Bone marrow (tissue), 2 donors: ENCODE data around the gene AIFM3.

Experiments
- DNase-seq, 2 donors: peaks; one replicate each; lab custom pipeline; 2025; lab: John Stamatoyannopoulos, UW

Gene AIFM3

DNA sequence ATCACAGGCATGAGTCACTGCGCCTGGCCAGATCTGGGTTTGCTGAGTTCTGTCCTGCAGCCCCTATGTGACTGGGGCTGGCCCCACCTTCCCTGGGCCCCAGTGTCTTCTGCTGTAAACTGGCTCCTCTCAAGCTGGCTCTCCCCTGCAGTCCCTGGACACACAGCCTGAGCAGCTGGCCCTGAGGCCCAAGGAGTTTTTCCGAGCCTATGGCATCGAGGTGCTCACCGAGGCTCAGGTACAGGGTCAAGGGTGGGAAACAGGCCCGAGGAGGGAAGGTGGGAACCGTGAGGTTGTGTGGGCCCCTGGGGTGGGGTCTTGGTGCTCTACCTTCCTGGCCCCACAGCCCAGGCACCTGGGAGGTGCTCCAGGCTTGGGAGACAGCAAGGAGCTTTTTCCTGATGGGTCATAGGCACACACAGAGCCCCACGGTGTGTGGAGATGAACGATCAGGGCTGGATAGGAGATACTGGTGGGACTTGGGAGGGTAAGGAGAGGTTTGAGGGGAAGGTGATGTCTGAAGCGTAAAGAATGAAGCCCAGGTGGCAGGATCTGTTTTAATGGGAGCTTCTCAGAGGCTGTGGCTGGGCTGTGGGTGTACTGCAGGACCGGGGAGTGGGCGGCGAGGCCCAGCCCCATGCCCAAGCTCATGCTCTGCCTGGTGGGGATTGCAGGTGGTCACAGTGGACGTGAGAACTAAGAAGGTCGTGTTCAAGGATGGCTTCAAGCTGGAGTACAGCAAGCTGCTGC lies 8.7 kb downstream of the AIFM3 start:
- no peak for DNase-seq

DNA sequence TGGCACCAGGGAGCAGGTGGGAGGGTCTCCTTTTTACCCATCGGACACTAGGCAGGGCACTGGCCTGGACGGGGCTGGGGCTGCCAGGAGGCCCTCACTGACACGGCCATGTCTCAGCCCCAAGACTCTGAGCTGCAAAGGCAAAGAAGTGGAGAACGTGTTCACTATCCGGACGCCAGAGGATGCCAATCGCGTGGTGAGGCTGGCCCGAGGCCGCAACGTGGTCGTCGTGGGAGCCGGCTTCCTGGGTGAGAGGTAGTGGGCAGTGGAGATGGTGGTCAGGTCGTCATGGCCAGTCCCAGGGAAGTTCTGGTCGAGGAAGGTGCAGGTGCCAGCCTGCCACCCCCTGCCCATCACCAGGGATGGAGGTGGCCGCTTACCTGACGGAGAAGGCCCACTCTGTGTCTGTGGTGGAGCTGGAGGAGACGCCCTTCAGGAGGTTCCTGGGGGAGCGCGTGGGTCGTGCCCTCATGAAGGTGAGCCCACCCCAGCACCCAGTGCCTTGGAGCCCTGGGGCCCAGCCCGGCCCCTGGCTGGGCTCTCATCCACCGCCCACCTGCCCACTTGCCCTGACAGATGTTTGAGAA lies 9.3 kb downstream of the AIFM3 start:
- DNase-seq = no peak

DNA sequence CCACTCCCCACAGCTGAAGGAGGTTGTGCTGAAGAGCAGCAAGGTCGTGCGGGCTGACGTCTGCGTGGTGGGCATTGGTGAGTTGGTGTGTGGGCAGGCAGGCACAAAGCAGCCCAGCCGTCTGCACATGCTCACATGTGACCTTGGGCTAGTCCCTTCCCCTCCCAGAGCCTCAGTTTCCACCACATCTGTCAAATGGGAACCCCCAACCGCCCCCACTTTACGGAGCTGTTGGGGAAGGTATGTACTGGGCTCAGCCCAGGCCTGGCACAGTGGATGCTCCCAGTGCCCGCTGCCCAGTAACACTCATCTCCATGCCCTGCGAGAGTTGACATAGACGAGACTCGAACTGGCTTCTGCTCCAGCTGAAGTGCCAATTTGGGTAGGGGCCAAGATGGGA lies 10.0 kb downstream of the AIFM3 start:
- DNase-seq = no peak

DNA sequence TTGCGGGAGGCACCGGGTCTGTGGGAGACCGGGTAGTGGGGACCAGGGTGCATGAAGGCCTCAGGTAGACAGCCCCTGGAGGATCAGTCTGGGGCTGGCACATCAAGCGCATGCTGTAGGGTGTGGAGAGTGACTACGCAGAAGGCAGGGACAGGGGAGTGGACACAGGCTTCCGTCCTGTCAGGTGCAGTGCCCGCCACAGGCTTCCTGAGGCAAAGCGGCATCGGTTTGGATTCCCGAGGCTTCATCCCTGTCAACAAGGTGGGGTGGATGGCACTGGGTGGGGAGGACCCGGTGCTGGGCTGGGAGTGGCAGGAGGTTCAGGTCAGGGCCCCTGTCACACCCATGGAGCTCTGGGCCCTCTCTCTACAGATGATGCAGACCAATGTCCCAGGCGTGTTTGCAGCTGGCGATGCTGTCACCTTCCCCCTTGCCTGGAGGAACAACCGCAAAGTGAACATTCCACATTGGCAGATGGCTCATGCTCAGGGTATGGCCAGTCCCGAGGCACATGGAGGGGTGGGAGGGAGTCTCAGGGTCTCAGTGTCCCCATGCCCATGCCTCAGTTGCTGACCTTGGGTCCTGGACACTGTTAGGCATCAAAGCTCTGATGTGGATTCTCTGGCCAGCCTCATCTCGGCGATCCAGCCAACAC lies 10.6 kb downstream of the AIFM3 start:
- DNase-seq = no peak

DNA sequence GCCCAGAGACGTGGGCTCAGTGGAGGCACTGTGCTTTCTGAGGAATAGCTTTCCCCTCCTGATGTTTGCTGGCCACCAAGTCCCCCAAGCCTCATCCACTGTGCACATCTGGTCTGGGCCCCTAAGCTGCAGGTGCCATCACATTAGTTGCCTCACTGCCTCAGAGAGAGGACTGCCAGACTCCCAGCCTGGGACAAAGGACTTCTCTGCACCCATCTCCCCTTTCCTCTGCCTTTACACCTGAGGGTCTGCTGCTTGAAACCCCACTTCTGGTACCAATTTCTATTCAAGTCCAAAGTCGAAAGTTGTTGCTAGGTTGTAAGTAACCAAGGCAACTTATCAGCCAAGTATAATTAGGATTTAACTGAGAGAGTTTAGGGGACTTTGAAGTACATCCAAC lies 11.4 kb downstream of the AIFM3 start:
- DNase-seq = no peak

DNA sequence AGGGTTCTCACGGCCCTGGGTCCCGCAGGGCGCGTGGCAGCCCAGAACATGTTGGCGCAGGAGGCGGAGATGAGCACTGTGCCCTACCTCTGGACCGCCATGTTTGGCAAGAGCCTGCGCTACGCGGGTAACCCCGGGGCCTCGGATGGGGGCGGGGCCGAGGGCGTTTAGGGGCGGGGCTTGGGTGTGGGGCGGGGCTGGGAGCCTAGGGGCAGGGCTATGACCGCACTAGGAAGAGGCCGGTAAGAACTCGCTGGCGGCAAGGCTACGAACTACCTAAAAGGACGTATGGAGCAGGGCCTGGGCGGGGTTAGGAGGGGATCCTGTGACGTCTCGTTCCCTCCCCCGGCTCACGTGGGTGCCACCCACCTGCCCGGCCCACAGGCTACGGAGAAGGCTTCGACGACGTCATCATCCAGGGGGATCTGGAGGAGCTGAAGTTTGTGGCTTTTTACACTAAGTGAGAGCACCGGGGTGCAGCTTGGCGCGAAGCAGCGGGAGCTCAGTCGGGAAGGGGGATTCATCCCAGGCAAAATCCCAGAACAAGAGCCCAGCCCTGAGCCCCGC lies 12.3 kb downstream of the AIFM3 start:
- DNase-seq = no peak

DNA sequence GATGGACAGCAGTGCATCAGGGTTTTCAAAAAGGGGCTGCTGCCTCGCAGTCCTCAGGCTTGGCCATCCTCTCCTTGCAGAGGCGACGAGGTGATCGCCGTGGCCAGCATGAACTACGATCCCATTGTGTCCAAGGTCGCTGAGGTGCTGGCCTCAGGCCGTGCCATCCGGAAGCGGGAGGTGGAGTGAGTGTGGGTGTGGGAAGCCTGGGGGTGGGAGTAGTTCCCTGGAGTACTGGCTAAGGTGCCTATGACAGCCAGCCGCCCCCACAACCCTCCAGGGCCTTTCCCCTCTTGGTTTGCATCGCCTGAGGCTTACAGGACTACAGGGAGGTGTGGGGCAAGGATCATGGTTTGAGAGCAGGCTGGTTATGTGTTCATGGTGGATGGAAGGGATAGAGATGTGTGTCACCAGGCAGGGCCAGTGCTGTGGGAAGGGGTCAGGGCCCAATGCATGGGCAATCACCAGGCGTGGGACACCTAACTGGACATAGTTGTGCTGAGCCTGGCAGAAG lies 12.9 kb downstream of the AIFM3 start:
- no peak for DNase-seq

DNA sequence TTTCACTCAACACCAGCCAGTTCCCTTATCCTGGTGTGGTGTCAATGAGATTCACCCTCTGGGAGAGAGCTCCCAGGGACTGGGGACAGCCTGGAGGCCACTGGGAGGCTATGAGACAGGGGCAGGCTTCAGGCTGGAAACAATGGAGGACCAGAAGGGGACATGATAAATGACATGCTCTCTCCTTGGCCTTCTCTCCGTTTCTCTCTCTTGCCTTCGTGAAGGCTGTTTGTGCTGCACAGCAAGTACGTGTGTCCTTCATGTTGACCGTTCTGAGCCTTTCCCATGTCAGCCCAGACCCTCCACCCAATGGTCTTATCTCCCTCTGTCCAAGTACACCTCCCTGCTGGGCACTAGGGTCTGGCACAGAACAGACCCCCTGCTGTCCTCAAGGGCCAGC lies 13.5 kb downstream of the AIFM3 start:
- no peak for DNase-seq

DNA sequence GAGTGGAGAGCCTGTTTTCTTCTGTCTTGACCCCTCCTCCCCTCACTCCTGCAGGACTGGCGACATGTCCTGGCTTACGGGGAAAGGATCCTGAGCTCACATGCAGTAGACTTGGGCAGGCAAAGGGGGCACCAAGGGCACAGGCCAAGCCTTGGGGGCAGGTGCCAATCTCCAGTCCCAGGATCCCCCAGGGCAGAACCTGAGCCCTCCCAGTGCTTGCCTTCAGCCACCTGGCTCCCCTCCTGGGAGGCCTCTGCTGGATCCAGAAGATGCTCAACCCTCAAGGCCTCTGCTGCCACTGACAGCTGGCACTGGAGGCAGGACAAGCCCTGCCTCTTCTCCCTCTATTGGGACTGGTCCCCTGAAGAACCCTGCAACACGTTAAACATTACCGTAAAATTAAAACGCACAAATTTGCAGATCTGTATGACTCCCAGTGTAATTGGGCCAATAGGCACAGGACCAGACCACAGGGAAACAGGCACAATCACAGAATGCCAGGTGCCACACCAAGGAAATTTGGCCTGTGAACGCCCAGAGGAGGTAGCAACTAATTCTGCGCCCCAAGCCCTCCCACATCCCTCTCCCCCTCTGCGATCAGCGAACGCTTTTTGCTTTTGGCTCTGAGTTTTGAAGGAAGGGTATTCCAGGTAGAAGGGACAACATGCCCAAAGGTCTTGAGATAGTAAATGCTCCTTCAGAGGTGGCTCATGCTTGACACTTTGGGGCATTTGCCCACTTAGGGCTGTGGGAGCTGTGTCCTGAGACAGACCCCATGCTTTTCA lies 14.1 kb downstream of the AIFM3 start:
- DNase-seq = no peak

DNA sequence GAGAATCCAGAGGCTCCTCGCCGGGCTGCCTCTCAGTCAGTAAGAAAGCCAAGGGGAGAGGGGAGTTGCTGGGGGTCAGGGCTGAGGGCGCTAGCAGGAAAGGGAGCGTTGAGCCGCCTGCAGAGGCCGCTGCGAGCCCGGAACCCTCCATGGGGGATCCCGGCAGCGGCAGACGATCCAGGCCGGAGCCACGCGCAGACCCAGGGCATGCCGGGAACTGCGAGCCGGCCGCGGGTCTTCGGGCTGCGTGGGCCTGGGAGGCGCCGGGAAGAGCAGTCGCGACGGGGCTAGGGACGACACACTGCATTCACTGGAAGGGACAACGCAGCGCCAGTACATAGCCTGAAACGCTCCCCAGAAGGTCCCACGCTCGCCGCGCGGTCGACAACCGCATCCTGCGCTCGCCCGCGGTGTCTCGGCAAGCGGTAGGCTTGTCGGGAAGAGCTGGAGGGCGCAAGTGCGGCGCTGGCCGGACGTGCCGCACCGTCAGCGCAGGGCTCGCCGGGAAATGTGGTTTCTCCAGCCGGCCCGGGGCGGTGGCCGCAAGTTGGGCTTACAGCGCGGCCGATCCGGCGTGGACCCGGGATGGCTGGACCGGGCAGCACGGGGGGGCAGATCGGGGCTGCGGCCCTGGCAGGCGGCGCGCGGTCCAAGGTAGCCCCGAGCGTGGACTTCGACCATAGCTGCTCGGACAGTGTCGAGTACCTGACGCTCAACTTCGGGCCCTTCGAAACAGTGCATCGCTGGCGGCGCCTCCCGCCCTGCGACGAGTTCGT lies 14.9 kb downstream of the AIFM3 start, which contains the start of gene LZTR1:
Gene LZTR1 (plus strand): TSS at position 511 of the 776 bp plus-strand sequence. CDS start 75 bp downstream, at position 586.
- DNase-seq = peak; percentile 43 to 85

DNA sequence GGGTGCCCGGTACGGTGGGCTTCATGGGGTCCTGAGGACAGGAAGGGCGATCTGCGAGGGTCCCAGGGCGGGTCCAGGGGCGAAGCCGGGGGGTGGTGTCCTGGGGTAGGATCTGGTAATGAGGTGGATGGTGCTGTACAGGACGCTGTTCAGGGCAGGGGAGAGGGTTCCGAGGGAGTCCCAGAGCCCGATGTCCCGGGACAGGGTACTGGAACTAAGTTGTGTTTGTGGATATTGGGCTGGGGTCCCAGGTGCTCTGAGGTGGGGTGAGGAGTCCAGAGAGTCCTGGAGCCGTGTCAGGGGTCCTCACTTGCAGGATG lies 15.5 kb downstream of the AIFM3 start:
- DNase-seq = no peak

DNA sequence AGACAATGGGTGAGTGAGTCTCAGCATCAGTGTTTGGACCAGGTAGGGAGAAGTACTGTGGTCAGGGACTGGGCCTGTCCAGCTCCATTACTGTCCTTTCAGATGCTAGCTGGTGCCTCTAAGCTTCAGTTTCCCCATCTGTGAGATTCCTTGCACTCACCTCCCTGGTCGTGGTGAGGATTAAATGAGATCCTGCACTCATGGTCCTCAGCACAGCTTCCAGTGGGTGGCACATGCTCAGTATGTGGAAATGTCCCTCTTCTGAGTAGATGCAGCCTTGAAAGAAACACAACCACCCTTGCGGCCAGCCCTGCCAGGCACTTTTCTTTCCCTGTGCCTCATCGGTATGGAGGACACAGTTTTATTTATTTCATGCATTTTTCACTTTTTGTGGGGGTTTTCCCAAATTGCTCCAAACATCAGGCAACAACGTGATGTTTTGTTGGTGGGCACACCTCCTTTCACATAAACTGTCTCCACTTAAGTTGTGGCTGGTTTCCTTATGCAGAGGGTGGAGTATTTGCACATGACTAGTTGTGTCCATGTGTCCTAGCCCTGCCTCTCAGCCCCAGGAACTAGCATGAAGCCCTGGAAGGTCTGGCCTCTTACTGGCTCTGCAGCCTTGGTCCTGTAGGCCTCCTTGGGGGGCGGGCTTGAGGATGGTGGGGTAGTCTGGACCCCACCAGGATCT lies 16.2 kb downstream of the AIFM3 start:
- no peak for DNase-seq

DNA sequence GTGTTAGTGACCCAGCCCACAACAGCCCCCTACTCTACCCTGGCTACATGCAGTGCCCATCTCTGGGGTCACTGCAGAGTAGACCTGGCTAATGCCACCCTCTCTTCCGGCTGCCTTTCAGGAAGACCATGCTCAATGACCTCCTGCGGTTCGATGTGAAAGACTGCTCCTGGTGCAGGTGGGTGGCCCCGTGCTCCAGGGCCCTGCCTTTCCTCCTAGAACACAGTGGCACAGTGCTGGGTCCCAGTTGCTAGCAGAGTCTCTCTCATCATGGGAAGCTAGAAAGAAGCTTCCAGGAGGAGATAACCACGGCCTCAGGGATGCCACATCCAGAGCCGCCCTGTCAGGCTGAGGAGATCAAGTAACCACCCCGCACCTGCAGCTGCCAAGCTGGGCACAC lies 18.7 kb downstream of the AIFM3 start:
- no peak for DNase-seq

DNA sequence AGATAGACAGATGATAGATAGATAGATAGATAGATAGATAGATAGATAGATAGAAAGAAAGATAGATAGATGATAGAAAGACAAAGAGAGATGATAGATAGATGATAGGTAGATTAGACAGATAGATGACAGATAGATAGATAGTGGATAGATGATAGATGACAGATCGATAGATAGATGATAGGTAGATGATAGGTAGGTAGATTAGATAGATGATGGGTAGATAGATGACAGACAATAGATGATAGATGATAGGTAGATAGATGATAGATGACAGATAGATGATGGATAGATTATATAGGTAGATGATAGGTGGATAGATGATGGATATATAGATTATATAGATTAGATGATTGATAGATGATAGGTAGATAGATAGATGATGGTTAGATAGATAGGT lies 19.3 kb downstream of the AIFM3 start:
- no peak for DNase-seq

DNA sequence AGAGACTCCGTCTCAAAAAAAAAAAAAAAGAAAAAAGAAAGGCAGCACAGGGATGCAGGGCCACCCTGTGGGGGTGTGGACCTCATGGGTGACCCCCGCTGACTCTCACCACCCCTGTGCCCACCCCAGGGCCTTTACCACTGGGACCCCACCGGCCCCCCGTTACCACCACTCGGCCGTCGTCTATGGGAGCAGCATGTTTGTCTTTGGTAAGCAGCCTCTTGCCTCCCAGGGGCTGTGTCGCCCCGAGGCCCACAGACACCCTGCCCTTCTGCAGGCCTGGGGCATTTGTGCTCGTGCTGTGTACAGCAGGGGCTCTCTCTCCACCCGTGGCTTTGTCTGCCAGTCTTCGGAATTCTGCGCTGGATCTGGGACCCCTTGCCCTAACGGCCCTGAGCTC lies 20.3 kb downstream of the AIFM3 start:
- no peak for DNase-seq

DNA sequence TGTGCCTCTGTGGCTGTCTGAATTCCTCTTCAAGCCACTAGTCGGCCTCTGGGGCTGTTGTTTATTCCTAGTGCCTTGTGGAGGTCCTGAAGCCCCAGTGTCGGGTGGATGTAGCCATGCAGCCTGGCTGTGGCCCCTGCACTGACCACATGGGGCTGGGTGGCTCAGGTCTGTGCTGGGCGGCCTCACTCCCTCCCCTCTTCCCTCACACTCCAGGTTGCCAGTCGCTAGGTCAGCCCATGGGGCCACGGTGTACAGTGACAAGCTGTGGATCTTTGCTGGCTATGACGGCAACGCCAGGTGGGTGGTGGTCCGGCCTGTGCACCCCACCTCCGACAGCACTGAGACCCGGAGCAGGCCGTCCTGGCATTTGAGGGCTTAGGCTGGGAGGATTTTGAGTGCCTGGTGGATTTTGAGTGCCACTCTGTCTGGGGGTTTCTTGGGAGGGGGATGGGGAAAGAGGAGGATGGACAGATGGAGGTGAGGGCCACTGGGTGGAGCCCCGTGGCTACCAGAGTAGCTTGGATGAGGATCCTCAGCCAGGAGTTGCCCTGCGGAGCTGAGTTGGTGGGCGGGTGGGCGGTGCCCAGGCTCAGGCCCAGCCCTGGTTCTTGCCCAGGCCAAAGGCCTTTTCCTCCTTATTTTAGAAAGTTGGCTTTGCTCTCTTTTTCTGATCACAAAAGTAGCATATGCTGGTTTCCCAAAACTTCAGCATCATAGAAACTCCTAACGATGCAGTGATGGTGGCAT lies 21.7 kb downstream of the AIFM3 start:
- DNase-seq = no peak

DNA sequence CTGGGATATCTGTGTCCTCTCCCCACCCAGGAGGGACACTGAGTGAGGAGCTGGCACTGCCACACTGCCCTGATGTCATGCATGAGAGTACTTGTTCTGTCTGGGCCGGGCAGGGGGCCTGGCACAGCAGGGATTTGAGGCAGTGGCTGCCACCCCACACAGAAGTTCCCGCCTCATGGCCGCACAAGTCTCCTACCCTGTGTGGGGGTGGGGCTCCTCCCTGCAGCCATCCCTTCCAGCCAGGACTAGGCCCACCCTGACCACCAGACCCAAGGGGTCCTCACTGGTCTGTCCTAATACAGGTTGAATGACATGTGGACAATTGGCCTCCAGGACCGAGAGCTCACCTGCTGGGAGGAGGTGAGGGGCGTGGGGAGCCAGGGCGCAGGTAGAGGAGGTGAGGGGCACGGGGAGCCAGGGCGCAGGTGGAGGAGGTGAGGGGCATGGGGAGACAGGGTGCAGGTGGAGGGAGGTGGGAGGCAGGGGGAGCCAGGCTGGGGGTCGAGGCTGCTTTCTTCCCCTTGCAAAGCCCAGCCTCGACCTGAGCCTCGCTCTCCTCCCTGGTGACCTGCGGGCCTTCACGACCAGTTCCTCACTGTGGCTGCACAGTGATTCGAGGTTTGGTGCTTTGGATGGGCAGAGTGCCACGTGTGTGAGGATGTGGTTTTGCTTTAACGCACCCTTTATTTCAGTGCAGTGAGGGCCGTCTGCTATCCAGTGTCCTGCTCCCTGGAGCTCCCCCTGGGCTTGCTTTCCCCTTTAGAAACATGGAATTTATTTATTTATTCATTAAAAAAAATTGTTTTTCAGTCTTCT lies 22.5 kb downstream of the AIFM3 start:
- no peak for DNase-seq

DNA sequence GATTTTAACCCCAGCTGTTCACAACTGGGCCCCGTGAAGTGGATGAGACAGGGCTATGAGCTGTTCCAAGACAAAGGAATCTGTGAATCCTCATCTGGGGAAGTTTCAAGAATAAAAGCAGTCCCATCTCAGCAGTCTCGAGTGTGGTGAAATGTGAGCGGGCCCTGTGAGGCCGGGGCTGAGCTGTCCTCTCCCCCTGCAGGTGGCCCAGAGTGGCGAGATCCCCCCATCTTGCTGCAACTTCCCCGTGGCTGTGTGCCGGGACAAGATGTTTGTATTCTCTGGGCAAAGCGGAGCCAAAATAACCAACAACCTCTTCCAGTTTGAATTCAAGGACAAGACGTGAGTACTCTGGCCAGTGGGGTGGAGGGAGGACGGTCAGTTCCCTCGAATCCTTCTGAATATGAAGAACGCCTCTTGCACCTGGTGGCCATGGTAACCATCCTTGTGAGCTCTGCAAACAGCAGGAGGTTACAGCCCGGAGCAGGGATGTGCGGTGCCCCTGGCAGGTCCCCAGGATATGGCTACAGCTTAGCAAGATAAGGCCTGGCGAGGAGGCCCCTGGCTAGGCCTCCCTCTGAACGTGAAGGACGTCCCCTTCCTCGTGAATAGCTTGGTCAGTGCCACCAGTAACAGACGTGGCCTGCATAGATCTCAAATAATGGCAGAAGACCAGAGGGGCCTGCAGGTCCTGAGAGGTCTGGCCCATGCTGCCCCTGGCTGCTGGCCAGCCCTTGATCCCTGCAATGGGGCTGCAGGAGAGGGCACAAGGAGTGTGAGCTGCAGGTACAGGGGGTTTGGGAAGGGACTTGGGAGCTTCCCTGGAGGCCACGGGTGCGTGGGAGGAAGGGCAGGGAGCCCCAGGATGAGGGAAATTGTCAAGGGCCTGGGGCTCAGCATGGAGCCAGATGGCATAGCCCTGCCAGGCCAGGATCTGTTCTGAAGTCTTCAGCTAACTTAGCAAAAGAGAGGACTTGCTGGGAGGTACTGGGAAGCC lies 23.4 kb downstream of the AIFM3 start:
- no peak for DNase-seq
